Peyer's patch (tissue), 4 donors: ENCODE data around the gene PITX2.

Source experiments
- CTCF ChIP-seq, 6 experiments: fragments of 450-650 bp in 4 of 6; fragments of 200-600 bp in 2 of 6; sonication (generic) in 1 of 6; IDR thresholded peaks; one replicate each; pipeline ENCODE4 v1.5.1; 2017 to 2019; ENCODE audit warnings: antibody characterized with exemption in 6 of 6, mild to moderate bottlenecking in 3 of 6, moderate library complexity in 1 of 6
- POLR2A ChIP-seq, 2 donors: fragments of 450-650 bp; IDR thresholded peaks; one replicate each; pipeline ENCODE4 v1.5.1; 2017; ENCODE audit warnings: antibody characterized with exemption in 2 of 2, mild to moderate bottlenecking in 2 of 2, moderate library complexity in 2 of 2

DNA sequence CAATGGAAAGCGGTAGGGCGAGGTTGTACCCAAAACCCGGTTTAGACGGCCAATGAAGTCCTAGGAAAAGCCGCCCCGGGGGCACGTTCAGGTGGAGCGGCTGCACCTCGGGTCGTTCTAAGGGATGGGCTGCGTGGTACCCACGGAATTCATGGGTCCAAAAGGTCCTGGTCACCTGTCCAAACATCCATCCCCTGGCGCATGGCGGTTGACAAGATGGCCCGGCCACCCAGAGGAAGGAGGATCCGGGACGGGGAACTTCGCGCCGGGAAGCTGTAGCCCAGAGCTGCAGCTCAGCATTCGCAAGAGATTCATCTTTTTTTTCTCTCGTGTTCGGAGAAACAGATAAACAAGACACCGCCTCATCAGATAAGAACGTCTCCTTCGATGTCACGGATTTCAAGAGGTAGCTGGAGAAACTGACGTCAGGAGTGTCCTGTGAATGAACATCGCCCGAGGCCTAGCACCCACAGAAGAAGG, 10.9 kb downstream of the PITX2 start:
- TF ChIP-seq CTCF (IDR thresholded peaks at IDR 0.05) (no peak), POLR2A (IDR thresholded peaks at IDR 0.05) (no peak)
